Spleen (tissue), 7 donors: ENCODE measurements around the gene TMEM9B.

Experiments
- POLR2A ChIP-seq, 3 donors: fragments of 450-650 bp; IDR thresholded peaks; one replicate each; pipeline ENCODE4 v1.5.1; 2017; ENCODE audit warnings: antibody characterized with exemption in 3 of 3, mild to moderate bottlenecking in 1 of 3
- POLR2AphosphoS5 ChIP-seq, 3 donors: sonication (generic); formaldehyde crosslinking; IDR thresholded peaks; one replicate each; pipeline ENCODE4 v1.5.1; 2017; ENCODE audit warnings: antibody characterized with exemption in 3 of 3
- TF ChIP-seq, protein P1 (sequence below), 11 experiments: fragments of 200-600 bp in 7 of 11; fragments of 450-650 bp in 4 of 11; sonication (generic) in 4 of 11; IDR thresholded peaks in 8 of 11; conservative IDR thresholded peaks in 3 of 11; 1 replicate in 7 of 11; 2 replicates in 4 of 11; pipeline versions ENCODE4 v1.4.0 to v1.8.0; 2016 to 2021; ENCODE audit warnings: antibody characterized with exemption in 11 of 11, inconsistent platforms in 4 of 11, mild to moderate bottlenecking in 1 of 11
- donor health status: DM: no; HTN: no; CAD: no; lungs with moderate emphysema.
- donor health status: DM: no; HTN: no; CAD: no.
- donor health status: DM: no; HTN: no; CAD: no.

DNA sequence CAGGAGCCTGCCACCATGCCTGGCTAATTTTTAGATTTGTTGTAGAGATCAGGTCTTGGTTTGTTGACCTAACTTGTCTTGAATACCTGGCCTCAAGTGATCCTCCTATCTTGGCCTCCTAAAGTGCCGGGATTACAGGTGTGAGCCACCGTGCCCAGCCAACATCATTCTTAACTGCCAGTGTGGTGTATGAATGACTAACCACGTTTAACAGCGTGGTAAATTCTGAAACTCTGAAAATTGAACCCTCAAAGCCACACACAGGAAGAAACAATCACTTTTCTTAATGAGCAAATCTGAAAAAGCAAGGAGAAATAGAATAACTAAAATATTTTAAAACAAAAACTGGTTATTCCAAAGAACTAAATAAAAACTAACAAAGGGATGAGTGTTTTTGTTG is 7.4 kb downstream of the TMEM9B start:
- no peak for TF ChIP-seq POLR2A (IDR thresholded peaks at IDR 0.05)
- TF ChIP-seq, protein P1, sequence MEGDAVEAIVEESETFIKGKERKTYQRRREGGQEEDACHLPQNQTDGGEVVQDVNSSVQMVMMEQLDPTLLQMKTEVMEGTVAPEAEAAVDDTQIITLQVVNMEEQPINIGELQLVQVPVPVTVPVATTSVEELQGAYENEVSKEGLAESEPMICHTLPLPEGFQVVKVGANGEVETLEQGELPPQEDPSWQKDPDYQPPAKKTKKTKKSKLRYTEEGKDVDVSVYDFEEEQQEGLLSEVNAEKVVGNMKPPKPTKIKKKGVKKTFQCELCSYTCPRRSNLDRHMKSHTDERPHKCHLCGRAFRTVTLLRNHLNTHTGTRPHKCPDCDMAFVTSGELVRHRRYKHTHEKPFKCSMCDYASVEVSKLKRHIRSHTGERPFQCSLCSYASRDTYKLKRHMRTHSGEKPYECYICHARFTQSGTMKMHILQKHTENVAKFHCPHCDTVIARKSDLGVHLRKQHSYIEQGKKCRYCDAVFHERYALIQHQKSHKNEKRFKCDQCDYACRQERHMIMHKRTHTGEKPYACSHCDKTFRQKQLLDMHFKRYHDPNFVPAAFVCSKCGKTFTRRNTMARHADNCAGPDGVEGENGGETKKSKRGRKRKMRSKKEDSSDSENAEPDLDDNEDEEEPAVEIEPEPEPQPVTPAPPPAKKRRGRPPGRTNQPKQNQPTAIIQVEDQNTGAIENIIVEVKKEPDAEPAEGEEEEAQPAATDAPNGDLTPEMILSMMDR (IDR thresholded peaks at IDR 0.05 in 8 of 11, conservative IDR thresholded peaks at IDR 0.05 in 3 of 11), result no peak
- TF ChIP-seq POLR2AphosphoS5 (IDR thresholded peaks at IDR 0.05), result no peak
